GM19240 (cell line): ENCODE measurements around the gene TRIM9.
A peak's percentile ranks its signal among the peaks of the same experiment; 100 is the strongest.
"Not testable (repeated sequence)": the region's sequence is repeated elsewhere in the genome, so short reads cannot be mapped to it uniquely, and the experiment has no call there.

Experiments
- DNase-seq: peaks from one replicate; pipeline ENCODE4 v3.0.0; 2011; ENCODE audit warnings: low spot score; ENCODE audit not compliant: insufficient read length

The TRIM9 gene

DNA sequence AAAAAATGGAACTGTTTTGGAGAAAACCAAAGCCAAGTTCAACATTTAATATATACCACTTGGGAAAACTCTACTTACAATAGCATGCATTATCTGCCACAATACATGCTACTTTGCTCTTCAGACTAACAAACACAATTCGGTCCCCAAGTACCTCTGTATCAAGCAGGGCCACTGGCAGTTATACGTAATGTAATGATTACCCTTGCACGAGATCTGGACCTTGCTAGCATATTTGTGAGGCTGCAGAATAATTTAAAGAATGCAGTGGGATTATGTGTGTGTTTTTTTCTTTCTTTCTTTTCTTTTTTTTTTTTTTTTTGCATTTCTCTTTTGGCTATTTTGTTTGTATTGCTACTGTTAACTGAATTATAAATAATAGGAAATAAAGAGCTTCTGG is 127.8 kb downstream of the TRIM9 start:
- no peak for DNase-seq

DNA sequence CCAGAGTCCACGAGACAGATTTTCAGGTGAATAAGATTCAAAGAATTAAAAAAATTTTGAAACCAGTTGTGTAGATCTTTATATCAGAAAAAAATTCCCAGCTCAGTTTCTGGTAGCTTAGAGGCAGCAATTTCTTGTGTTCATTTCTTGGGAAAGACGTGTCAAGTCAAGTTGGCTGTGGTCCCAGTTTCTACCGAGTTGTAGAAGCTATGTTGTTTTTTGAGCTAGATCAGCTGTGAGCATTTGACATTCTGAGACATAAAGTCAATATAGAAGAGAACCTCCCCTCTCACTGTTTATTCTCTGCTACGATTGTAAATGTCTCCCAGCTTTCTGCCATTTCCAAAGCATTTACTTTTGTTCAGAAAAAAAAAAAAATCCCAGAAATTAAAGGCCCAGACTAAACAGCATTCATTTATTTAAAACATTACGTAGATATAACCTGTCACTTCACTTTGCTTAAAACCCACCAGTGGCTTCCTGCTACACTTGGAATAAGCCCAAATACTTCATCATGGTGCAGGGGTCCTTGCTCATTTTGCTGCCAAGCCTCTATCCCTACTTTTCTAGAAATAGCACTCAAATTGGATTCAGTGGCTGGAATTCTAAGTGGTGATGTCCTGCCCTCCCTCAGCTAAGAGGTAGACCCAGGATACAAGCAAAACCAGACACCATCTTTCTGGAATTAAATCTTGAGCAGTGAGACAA is 130.1 kb downstream of the TRIM9 start:
- DNase-seq: no peak

DNA sequence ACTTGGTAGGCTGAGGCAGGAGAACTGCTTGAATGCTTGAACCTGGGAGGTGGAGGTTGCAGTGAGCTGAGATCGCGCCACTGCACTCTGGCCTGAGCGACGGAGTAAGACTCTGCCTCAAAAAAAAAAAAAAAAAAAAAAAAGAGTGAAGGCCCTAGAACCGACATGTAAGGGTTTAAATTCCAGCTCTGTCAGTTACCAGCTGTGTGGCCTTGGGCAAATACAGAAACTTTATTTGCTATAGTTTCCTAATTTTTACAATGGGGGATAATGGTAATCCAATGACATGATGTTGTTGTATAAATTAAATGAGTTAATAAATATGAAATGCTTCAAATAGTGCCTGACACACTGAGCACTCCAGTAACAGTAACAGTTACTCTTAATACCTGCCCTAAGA is 131.0 kb downstream of the TRIM9 start:
- DNase-seq: no peak

DNA sequence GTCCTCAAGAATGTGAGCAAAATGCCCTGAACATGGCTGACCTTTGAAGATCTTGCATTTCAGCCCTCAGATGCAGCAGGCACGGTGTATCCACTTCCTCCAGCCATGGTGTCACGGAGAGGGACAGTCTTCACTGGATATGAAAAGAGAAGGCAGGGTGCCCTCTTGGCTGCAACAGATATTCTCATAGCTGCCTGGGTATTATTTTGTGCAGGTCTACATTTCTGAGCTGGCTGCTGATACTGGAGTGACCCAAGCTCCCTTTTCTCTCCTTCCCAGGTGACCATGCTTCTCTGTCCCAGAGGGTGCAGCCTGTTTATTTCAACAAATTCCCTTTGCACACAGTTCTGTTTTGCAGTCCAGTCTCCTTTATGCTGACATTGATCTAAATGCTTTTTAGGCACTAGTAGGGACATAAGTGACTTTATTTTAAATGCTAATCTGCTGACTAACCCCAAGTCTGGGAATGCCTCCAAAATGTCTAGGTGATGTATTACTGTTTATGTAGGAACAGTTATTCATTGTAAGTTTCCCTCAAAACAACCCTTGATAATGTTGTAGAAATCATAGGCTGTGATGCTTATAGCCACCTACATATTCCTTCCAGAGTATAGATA is 133.2 kb downstream of the TRIM9 start:
- no peak for DNase-seq

DNA sequence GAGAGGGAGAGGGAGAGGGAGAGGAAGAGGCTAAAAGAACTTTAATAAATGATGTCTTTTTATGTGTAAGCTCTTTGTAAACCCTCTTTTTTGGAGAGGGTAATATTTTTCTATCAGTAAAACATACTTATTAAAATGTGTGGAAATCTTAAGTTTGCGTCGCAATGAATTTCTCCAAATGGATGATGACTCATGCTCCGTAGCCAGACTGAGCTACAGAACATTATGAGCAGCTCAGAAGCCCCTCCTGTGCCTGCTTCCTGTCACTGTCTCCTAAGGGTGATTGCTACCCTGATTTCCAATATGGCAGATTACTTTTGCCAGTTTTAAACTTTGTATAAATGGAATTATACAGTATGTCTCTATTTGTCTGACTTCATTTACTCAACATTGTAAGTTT is 137.6 kb downstream of the TRIM9 start:
- DNase-seq: no peak

DNA sequence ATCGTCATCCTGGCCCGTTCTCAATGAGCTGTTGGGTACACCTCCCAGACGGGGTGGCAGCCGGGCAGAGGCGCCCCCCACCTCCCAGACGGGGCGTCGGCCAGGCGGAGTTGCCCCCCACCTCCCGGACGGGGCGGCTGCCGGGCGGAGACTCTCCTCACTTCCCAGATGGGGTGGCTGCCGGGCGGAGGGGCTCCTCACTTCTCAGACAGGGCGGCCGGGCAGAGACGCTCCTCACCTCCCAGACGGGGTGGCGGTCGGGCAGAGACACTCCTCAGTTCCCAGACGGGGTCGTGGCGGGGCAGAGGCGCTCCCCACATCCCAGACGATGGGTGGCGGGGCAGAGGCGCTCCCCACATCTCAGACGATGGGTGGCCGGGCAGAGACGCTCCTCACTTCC is 138.5 kb downstream of the TRIM9 start:
- DNase-seq: not testable (repeated sequence)

DNA sequence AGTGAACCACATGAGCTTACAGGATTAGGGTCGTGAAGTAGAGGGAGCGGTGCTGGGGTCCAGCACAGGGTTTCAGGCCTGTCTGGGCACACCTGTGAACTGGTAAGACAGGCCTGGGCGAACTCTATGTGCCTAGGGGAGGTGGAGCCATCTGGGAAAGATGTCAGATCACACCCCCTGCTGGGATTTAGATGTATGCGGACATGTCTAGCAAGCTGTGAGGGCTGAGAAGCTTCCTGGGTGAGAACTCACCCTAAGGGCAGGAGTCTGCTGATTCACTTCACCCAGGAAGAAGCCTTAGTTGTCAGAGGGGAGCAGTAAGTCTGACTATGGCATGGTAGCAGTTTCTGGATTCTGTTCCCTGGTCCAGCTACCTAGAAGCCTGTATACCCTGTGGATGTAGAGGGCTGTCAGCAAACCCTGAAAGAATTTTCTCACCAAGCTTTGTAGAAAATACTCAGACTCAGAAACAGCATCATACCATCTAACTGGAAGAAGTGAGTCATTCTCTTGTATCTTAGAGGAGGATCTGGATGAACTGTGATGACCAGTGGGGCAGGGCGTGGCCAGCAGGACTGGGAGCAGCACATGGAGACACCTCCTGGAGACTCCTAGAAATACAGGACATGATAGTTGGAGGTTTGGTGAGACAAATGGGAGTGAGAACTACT is 139.4 kb downstream of the TRIM9 start:
- DNase-seq: no peak

DNA sequence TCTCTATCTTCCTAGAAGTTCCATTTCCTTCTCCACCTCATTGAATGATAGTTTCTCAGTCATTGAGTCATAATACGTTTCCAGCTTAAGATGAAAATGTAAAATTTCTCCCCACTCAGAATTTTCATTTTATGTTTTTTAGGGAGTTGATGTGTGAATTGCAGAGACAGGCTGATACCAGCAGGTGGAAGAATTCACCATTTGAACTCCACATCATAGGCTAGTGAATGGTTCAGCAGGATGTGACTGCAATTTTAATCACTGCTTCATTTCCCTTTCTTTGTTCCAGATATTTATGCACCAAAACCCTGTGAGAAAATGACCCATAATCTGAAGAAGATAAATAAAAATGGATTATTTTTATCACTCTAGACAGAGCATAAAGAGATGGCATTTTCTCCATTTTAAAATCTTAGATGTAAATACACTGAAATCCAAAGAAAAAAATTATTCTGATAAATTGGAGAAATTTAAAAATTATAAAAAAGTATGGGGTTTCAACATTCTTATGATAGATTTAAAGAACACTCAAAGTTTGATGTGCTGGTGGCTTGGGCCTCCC is 140.0 kb downstream of the TRIM9 start:
- no peak for DNase-seq

DNA sequence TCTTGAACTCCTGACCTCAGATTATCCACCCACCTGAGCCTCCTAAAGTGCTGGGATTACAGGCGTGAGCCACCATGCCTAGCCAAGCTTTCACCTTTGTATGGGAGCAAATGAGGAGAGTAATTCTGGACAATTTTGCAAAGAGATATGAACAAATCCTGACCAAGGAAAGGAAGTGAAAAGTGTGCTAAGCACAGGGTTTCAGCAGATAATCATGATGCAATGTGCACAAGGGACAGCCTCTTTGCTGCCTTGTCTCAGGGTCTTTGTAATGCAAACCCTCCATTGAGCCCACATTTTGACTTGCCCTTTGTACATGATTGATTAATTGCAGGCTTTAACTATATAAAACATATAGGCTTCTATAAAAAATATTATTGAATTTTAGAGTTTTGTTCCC is 141.4 kb downstream of the TRIM9 start:
- DNase-seq: no peak

DNA sequence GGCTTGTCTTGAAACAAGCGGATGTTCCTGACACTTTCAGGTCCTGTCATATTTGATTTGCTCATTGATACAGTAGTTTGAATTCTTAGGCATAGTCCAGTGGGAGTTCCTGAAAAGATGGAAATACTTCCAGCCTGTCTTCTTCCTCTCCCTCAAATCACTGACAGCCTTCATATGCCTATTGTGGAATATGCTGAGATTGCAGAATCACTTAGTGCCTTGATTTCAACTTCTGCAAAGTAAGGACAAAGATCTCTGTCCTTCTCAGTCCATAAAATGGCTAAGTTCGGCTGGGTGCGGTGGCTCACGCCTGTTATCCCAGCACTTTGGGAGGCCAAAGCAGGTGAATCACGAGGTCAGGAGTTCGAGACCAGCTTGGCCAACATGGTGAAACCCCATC is 143.9 kb downstream of the TRIM9 start:
- no peak for DNase-seq

DNA sequence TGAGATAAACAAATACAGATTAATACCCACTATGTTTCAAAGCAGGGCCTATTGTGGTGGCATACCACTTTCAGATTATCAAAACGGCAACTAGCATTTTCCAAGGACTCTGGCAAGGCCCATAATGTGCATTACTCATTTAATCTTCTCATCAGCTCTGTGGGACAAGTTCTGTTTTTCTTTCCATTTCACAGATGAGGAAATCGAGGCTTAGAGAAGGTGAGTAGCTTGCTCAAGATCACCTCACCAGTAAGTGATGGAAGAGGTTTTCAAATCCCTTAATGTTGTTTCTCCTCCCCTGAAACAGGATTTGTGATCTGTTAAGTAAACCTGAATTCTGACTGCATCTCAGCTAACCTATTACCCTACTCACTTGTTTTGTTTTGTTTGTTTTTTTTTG is 146.7 kb downstream of the TRIM9 start:
- no peak for DNase-seq

DNA sequence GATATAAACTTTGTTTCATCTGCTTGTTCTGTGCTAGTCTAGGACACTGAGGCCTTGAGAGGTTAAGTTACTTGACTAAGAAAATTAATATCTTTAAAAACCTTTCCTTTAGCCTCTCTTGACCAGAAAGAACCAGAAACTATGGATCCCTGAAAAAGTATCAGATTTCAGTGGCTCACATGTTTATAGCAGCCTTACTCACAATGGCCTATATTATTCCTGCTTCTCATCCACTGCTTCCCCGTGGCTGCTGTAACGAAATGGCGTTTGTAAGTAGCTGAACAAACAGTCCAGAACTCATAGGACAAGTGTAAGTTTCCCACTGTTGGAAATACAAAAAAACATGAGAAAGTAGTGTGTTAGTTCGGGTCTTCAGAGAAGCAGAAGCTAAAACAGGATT is 147.5 kb downstream of the TRIM9 start:
- no peak for DNase-seq

DNA sequence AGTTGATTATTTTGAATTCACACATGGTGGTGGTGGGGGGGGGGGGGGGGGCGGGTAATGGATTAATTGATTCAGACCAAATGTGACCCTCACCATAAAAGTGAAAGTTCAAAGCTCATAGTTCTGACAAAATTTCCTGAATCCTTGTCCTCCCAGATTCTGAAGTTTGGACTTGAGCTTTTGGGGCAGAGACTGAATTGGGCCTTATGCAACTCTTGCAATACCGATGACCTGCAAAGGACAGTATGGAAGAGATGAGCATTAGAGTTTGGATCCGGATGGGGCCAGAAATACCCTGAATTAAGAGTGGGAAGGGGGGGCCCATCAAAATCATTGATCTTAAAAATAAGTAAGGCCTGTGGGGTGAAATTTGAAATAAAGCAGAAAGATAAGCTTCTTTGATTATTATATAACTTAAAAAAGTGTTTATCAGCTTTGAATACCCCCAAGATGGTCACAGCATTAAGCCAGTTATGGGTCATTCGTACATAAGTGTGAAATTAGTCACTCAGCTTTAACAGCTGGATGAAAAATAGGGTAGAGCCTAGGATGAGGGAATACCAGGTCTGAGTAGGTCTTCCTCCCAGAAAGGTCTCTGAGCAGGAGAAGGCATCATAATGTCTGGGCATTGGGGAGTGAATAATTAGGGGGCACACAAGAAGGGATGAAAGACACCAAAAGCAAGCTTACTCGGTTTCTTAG is 148.5 kb downstream of the TRIM9 start:
- no peak for DNase-seq

DNA sequence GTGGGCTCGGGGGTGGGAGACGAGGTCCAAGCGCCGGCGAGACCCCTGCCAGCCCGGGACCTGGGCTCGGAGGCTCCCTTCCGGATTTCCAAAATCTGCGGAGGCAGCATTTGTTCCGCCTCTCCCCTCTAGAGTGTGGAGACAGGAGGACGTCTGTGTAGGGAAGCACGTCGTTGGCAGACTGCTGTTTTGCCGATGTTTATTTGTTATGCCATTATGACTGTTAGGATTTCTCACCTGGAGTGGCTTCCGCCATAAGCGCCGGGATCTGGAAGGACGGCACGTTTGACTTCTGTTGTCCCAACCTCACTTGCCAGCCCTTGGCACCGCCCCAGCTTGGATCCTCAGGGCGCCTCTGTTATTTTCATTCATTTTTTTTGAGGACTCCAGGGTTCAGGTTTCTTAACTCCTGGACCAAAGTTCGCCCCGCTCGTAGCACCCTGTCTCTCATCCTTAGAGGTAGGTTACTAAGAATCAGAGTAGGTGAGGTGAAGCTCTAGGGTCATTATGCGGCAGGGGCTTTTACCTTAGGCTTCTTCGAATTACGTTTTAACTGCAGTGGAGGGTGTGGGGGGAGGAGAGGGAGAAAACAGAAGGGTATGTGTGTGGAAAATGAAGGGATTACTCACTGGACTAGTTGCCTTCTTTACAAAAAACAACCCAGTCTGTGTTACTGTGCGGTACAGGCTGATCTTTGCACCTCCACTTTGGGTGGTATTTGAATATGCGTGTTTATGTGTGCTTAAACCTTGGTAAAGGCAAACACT is 150.1 kb downstream of the TRIM9 start:
- DNase-seq: no peak

DNA sequence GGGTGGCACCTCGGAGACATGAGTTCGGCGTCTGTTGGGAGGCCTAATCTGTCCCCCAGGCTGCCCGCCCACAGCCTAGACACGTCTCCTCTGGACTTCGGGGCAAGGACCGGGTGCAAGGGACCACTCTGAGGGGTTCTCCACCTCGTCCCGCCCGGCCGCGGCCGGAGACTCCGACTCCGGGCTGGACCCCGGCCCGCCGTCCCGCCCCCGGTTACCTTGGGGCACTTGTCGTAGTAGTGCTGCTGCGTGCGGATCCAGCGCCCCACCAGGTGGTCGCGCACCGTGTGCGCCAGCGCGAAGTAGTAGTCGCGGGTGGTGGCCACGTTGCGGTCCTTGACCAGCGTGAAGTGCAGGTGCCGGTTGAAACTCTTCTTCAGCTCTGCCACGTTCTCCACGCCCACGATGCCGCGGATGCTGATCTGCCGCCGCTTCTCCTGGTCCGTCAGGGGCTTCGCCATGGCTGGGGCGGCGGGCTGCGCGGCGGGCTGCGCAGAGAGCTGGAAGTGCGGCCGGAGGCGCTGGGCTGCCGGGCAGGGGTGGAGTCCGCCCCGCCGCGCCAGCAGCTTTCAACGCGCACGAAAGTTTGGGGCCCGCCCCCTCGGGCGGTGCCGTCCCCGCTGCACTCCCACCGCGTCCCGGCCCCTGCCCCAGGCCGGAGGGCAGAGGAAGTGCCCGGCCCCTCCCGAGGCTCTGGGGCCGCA is 150.8 kb downstream of the TRIM9 start, which contains the start of gene PYGL:
Gene PYGL, minus strand, starts transcription at position 541 of the 704 bp plus-strand sequence. Its CDS starts 80 bp downstream, at position 461.
- DNase-seq: peak; percentile 23

DNA sequence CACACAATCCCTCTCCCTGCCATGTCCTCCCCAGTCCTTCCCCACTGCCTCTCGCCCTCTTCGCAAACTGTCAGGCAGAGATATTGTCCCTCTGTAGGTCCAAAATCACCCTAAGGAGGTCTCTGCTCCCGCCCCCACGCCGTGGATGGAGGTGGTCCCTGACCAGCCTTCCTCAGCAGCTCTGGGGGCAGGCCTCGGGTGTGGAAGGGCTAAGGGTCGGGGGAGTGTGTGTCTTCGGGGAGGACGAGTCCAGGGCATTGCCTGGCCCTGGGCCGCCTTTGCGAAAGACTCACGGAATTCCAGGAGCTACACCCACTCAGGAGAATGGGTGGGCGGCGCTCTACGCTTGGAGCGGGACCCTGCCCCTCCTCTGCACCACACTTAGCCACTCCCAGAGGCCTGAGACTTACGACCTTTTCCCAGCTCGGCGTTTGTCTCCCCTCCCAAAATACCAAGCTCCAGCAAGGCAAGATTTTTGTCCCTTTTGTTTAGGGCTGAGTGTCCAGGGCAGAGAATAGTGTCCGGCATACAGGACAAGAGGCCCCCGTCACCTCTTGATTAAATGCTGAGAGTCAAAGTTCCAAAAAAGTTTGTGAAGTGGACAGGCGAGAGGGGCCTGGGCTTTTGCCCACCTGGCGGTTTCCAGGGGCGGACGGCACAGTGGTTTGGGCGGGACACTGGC is 151.5 kb downstream of the TRIM9 start:
- no peak for DNase-seq

DNA sequence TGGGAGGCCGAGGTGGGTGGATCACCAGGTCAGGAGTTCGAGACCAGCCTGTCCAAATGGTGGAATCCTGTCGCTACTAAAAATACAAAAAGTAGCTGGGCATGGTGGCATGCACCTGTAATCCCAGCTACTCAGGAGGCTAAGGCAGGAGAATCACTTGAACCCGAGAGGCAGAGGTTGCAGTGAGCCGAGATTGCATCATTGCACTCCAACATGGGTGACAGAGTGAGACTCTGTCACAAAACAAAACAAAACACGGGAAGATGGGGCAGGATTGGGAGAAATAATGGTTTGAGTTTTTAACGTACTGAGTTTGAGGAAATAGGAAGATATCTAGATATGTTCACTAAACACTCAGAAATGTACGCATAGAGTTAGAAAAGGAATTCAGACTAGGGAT is 153.3 kb downstream of the TRIM9 start:
- DNase-seq: not testable (repeated sequence)

DNA sequence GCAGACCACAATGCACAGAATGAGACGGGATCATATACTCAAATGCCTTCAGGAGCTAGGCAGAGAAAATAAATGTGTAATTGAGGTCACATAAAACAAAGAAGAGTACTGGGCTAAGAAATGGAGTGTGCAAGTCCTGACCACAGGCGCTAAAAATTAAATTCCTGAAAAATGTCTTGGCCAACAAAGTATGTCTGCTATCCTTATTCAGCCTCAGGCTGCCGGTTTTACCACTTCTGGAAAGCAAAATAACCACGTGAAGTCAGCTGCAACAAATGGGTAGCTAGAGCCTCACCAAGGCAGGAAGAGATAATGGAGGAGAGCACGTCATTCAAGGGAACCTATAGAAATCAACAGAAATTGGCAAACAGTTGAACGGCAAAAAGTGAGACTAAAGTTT is 153.8 kb downstream of the TRIM9 start:
- DNase-seq: no peak

DNA sequence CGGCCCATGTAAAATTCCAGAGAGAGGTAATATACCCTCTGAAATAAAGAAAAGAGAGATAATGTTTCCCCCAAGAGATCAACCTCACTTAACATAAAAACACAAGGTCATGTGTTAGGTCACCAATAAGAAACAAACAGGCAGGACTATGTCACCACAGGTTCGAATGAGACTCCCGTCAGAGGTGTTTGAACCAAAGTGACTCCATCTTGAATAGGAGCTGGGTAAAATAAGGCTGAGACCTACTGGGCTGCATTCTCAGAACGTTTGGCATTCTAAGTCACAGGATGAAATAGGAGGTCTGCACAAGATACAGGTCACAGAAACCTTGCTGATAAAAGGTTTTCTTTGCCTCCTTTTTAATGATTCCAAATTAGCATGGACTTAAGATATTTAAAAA is 157.1 kb downstream of the TRIM9 start:
- DNase-seq: no peak

DNA sequence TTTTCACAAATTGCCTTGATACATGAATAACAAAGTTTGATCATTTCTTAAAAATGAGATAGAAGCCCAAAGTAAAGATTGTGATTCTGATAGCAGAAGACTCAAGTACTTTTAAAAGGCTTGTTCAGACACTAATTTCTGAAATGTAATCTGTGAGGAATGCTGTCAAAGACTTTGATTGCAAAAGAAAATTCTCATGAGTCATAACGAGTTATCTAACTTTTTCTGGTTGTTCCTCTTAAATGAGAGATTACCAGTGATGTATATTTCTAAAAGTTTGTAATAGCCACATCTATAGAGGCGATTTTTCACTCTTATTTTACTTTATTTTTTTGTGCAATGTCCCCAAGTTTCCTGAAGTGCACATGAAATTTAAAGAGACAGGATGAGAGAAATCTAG is 157.6 kb downstream of the TRIM9 start:
- DNase-seq: no peak
